ENCODE measurements around the gene SPHK2.
"Not testable (repeated sequence)": the region's sequence is repeated elsewhere in the genome, so short reads cannot be mapped to it uniquely, and the experiment has no call there.

SPHK2 gene, protein sequence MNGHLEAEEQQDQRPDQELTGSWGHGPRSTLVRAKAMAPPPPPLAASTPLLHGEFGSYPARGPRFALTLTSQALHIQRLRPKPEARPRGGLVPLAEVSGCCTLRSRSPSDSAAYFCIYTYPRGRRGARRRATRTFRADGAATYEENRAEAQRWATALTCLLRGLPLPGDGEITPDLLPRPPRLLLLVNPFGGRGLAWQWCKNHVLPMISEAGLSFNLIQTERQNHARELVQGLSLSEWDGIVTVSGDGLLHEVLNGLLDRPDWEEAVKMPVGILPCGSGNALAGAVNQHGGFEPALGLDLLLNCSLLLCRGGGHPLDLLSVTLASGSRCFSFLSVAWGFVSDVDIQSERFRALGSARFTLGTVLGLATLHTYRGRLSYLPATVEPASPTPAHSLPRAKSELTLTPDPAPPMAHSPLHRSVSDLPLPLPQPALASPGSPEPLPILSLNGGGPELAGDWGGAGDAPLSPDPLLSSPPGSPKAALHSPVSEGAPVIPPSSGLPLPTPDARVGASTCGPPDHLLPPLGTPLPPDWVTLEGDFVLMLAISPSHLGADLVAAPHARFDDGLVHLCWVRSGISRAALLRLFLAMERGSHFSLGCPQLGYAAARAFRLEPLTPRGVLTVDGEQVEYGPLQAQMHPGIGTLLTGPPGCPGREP

DNA sequence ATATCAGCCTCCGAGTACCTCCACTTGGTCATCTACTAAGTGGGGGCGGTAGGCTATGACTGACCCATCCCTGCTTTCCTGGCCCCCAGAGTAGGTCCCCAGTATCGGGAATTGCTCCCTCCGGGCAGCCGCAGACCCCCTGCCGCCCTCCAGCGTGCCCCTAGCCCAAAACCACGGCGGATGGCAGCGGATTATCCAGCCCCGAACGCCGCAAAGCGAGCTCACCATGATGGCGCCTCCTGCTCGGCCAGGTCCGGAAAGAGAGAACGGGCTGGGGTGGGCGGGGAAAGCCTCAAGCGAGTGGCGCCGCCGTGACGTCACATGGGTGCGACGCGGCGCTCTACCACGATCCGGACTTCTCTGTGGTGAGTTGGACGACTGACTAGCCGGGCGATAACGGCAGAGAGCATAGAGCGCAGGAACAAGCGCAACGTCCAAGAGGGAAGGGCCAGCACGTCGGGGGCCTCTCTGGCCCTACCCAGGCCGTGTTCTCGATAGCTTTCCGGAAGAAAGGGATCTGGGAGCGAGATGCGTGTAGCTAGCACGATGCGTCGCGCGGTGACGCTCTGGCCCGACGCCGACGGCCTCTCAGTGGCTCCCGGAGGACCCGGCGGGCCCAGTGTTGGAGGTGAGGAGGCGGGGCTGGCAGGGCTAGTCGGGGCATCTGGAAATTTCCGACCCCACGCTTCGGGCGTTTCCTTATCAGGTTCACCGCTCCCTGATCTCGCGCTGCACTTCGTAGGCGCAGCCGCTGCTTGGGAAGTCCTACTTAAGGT lies at the start of gene SPHK2, which contains the start of gene RPL18:
Gene SPHK2 (plus strand): TSS at position 591 of the 776 bp plus-strand sequence. CDS start 1,009 bp downstream, outside the sequence.
Gene RPL18 (minus strand): TSS at position 263 of the 776 bp plus-strand sequence. CDS start 35 bp downstream, at position 228.
- CTCF ChIA-PET = interaction anchor here (0.9 to 3.0 kb wide), 2 partner anchors 10 to 15 kb away, joined by 3 to 13 read pairs; no protein-coding TSS in a partner anchor

DNA sequence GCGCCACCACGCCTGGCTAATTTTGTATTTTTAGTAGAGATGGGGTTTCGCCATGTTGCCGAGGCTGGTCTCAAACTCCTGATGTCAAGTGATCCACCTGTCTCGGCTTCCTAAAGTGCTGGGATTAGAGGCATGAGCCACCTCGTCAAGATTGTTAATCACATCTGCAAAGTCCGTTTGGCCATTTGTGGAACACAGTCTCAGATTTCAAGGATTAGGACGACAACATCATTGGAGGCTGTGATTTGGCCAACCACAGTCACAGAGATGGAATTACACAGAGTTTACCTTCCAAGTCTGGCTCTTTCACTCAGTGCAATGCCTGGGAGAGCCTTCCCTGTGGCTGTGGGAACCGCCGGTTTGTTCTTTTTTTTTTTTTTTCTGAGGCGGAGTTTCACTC lies 49.5 kb upstream of the SPHK2 start:
- CTCF ChIA-PET = no interaction called here
- no peaks in the 10 kb centered on the region for H3K9me3 Mint-ChIP-seq
- H3K27ac Mint-ChIP-seq = no peak overlapping the region
- DNase-seq = no peak
- no peaks in the 10 kb centered on the region for H3K36me3 Mint-ChIP-seq
- no peak overlapping the region for H3K4me3 Mint-ChIP-seq
- H3K27me3 Mint-ChIP-seq = peaks cover 22% of the 10 kb centered on the region
- no peaks in the 10 kb centered on the region for H3K4me1 Mint-ChIP-seq

More for the DNA sequence above, at the start of gene SPHK2, which contains the start of gene RPL18:
- peaks cover 4% of the 10 kb centered on the region for H3K27me3 Mint-ChIP-seq
- no peaks in the 10 kb centered on the region for H3K9me3 Mint-ChIP-seq
- peak within 1 kb of the TSS; percentile 95 for H3K4me3 Mint-ChIP-seq
- peaks cover 57% of the 10 kb centered on the region for H3K36me3 Mint-ChIP-seq
- H3K4me1 Mint-ChIP-seq = peaks cover 60% of the 10 kb centered on the region
- peak; percentile 96 for DNase-seq
- H3K27ac Mint-ChIP-seq = peak within 1 kb of the TSS; percentile 97

DNA sequence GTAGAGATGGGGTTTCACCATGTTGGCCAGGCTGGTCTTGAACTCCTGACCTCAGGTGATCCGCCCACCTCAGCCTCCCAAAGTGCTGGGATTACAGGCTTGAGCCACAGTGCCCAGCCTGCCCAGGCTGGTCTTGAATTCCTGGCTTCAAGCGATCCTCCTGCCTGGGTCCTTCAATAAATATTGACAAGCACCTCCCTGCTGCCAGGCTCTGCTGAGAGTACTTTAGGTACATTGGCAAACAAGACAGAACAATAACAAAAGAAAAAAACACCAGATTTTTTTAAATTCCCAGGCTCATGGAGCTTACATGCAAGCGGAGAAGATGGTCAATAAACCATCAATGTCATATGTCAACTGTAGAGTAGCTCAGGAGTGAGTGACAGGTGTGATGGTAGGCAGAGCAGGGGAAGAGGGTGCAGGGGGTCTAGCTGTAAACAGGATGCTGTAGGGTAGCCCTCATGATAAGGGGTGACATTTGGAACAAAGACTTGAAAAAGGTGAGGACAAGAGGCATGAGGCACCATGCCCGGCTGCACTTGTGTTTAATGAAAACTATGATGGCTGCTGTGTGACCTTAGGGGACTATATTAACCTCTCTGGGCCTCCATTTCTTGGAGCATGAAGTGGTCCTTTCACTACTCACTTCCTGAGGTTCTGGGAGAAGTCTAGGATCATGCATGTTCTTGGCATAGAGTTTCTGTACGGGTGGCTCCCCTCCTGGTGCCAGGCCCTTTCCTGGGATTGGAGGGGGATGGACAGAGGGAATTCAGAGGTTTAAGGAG lies 47.7 kb upstream of the SPHK2 start:
- H3K27ac Mint-ChIP-seq = no peak overlapping the region
- CTCF ChIA-PET = no interaction called here
- peaks cover 21% of the 10 kb centered on the region for H3K27me3 Mint-ChIP-seq

DNA sequence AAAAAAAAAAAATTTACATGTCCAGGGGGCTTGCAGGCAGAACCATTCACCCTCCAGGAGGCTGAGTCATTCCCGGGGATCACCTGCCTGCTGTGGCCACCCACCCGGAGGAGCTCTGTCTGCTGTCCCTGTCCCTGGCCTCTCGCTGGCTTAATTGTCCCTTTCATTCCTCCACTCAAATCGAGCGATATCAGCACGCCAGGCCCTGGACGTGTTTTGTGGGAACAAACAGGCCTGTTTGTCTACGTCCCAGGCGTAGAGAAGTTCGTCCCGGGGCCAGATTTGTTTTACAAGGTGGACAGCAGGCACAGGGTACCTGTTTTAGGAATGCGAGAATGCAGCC lies 46.2 kb upstream of the SPHK2 start:
- DNase-seq = no peak
- H3K27ac Mint-ChIP-seq = no peak overlapping the region
- CTCF ChIA-PET = interaction anchor here (0.7 to 3.7 kb wide), 3 partner anchors 11 to 36 kb away, joined by 4 to 14 read pairs (median 5); no protein-coding TSS in a partner anchor
- H3K4me3 Mint-ChIP-seq = no peak overlapping the region
- H3K4me1 Mint-ChIP-seq = no peaks in the 10 kb centered on the region
- peaks cover 8% of the 10 kb centered on the region for H3K27me3 Mint-ChIP-seq
- no peaks in the 10 kb centered on the region for H3K36me3 Mint-ChIP-seq
- H3K9me3 Mint-ChIP-seq = no peaks in the 10 kb centered on the region

More for the DNA sequence above, 47.7 kb upstream of the SPHK2 start:
- no peaks in the 10 kb centered on the region for H3K9me3 Mint-ChIP-seq
- H3K4me1 Mint-ChIP-seq = no peaks in the 10 kb centered on the region
- H3K4me3 Mint-ChIP-seq = no peak overlapping the region
- DNase-seq = no peak
- no peaks in the 10 kb centered on the region for H3K36me3 Mint-ChIP-seq

DNA sequence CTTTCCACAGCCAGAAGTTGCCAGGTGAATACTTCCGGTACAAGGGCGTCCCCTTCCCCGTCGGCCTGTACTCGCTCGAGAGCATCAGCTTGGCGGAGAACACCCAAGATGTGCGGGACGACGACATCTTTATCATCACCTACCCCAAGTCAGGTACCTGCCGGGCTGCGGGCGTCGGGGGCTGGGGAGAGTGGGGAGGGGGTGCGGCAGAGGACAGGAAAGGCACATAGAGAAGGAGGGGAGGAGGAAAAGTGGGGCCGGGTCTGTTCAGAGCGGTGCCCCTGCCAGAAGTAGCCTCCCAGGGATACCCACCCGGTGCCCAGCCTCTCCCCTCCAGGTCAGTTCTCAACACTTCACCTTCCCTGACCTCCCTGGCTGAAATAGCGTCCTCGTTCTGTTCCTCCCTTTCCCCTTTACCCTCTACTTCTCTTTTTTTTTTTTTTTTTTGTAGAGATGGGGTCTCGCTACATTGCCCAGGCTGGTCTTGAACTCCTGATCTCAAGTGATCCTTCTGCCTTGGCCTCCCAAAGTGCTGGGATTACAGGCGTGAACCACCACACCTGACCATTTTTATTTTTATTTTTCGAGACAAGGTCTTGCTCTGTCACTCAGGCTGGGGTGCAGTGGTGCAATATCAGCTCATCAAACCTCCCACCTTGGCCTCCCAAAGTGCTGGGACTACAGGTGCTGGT lies 43.2 kb upstream of the SPHK2 start:
- CTCF ChIA-PET = interaction anchor here (0.9 to 3.7 kb wide), 2 partner anchors 8 to 70 kb away, joined by 3 to 14 read pairs; no protein-coding TSS in a partner anchor
- no peaks in the 10 kb centered on the region for H3K27me3 Mint-ChIP-seq

DNA sequence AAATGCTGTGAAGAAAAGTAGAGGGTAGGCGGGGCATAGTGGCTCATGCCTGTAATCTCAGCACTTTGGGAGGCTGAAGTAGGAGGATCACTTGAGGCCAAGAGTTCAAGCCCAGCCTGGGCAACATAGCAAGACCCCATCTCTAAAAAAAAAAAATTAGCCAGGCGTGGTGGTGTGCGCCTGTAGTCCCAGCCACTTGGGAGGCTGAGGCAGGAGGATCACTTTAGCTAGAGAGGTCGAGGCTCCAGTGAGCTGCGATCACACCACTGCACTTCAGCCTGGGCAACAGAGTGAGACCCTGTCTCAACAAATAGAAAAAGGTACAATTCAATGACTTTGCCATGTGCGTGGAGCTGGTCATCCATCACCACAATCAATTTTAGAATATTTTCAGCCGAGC lies 41.4 kb upstream of the SPHK2 start:
- H3K27me3 Mint-ChIP-seq, H3K36me3 Mint-ChIP-seq, DNase-seq, H3K9me3 Mint-ChIP-seq, H3K4me3 Mint-ChIP-seq, H3K4me1 Mint-ChIP-seq, CTCF ChIA-PET, H3K27ac Mint-ChIP-seq: not testable (repeated sequence)

More for the DNA sequence above, 43.2 kb upstream of the SPHK2 start:
- H3K4me1 Mint-ChIP-seq = no peaks in the 10 kb centered on the region
- no peak overlapping the region for H3K27ac Mint-ChIP-seq
- no peaks in the 10 kb centered on the region for H3K36me3 Mint-ChIP-seq
- H3K4me3 Mint-ChIP-seq = no peak overlapping the region
- DNase-seq = no peak
- no peaks in the 10 kb centered on the region for H3K9me3 Mint-ChIP-seq

DNA sequence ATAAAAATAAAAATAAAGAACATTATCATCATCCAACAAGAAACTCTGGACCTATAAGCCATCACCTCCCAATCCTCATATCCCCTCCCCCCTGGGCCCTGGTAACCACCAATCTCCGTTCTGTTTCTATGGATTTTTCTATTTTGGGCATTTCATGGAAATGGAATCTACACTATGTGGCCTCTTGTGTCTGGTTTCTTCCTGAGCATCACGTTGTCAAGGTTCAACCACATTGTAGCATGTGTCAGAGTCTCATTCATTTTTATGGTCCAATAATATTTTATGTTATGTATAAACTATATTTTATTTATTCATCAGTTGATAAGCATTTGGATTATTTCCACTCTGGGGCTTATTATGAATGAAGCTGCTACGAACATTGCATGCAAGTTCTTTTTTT lies 40.4 kb upstream of the SPHK2 start:
- CTCF ChIA-PET = no interaction called here
- Mint-ChIP-seq H3K4me3 (no peak overlapping the region), H3K4me1 (no peaks in the 10 kb centered on the region), H3K27ac (no peak overlapping the region), H3K27me3 (no peaks in the 10 kb centered on the region), H3K36me3 (no peaks in the 10 kb centered on the region), H3K9me3 (no peaks in the 10 kb centered on the region)
- no peak for DNase-seq

DNA sequence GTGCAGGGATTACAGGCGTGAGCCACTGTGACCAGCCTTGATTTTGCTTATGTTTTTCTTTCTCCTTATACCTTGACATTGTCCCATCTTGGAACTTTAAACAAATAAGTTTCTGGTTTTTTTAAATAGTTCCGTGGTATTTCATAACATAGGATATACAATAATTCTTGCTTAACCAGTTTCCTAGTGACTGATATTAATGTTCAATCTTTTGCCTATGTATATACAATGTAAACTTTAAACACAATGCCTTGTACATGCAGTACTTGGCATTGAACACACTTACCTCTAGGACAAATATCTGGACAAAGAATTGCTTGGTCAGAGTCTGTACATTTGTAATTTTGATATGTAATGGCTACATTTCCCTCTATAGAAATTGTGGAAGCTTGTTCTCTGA lies 37.1 kb upstream of the SPHK2 start:
- H3K27me3 Mint-ChIP-seq = peaks cover 11% of the 10 kb centered on the region
- DNase-seq = no peak
- H3K36me3 Mint-ChIP-seq = peaks cover 2% of the 10 kb centered on the region
- H3K4me1 Mint-ChIP-seq = peaks cover 5% of the 10 kb centered on the region
- no peaks in the 10 kb centered on the region for H3K9me3 Mint-ChIP-seq
- no peak overlapping the region for H3K27ac Mint-ChIP-seq
- H3K4me3 Mint-ChIP-seq = no peak overlapping the region
- CTCF ChIA-PET = interaction anchor here (3.3 to 7.8 kb wide), 2 partner anchors 75 to 268 kb away, joined by 20 to 138 read pairs; no protein-coding TSS in a partner anchor

DNA sequence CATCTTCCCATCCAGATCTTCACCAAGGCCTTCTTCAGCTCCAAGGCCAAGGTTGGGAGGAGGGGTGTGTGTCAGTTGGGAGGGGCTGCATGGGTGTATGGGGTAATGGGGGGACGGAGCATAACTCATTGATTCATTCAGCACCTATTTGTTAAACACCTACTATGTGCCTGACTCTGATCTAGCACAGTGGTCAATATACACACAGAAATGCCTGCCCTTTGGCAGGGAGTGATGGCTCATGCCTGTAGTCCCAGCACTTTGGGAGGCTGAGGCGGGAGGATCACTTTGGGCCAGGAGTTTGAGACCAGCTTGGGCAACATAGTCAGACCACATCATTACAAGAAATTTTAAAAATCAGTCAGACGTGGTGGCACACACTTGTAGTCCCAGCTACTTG lies 31.9 kb upstream of the SPHK2 start:
- CTCF ChIA-PET = interaction anchor here (5.3 to 7.8 kb wide), 3 partner anchors 21 to 98 kb away, joined by 35 to 138 read pairs (median 78); partner anchors contain the start of gene SPACA4

DNA sequence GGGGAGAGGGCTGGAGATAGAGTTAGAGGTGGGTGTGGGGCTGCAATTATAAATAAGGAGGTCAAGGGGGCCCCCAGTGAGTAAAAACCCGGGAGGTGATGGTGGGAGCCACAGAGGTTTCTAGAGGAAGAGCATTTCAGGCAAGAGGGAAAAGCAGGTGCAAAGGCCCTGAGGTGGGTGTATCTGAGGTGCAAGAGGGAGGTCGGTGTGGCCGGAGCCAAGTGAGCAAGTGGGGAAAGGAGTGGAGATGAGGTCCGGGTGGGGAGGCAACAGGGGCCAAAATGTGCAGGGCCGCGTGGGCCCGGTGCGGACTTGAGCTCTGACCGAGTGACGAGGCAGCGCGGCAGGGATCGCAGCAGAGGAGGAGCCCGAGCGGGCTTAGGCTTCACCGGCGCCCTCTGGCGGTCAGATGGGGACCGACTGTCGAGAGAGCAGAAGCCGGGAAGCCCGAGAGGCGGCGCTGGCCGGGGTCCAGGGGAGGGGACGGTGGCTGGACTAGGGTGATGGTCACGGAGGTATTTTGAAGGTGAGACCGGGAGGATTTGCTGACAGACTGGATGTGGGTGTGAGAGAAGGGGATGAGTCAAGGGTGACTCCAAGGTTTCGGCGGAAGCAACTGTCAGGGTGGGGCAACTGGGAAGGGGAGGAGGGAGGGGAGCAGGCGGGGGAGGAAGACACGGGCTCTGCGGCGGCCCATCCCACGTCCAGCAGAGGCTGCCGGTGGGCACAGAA lies 30.5 kb upstream of the SPHK2 start:
- Mint-ChIP-seq H3K4me1 (peaks cover 29% of the 10 kb centered on the region), H3K36me3 (peaks cover 8% of the 10 kb centered on the region)

More for the DNA sequence above, 31.9 kb upstream of the SPHK2 start:
- H3K4me1 Mint-ChIP-seq = peaks cover 23% of the 10 kb centered on the region
- H3K27me3 Mint-ChIP-seq = peaks cover 37% of the 10 kb centered on the region
- DNase-seq = no peak
- H3K27ac Mint-ChIP-seq = no peak overlapping the region
- H3K9me3 Mint-ChIP-seq = no peaks in the 10 kb centered on the region
- H3K36me3 Mint-ChIP-seq = peaks cover 8% of the 10 kb centered on the region
- no peak overlapping the region for H3K4me3 Mint-ChIP-seq

DNA sequence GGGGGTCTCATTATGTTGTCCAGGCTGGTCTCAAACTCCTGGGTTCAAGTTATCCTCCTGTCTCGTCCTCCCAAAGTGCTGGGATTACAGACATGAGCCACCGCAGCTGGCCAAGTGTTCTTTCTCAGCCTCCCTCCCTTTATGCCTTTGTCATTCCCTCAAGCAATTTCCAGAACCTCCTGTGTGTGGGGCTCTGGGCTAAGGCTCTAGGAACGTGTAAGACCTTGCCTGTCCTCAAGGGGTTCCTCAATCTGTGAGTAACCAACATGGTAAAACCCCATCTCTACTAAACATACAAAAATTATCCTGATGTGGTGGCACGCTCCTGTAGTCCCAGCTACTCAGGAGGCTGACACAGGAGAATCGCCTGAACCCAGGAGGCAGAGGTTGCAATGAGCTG lies 28.3 kb upstream of the SPHK2 start:
- Mint-ChIP-seq H3K36me3 (peaks cover 5% of the 10 kb centered on the region), H3K27ac (no peak overlapping the region), H3K27me3 (peaks cover 38% of the 10 kb centered on the region), H3K4me3 (no peak overlapping the region), H3K9me3 (no peaks in the 10 kb centered on the region), H3K4me1 (peaks cover 27% of the 10 kb centered on the region)
- CTCF ChIA-PET = interaction anchor here (0.6 to 5.3 kb wide), 2 partner anchors 17 to 251 kb away, joined by 3 to 35 read pairs; partner anchors contain the start of gene SPACA4
- no peak for DNase-seq

More for the DNA sequence above, 30.5 kb upstream of the SPHK2 start:
- CTCF ChIA-PET = interaction anchor here (0.8 to 7.8 kb wide), 12 partner anchors 8 to 275 kb away, joined by 3 to 138 read pairs (median 4); partner anchors contain the start of gene SPACA4
- Mint-ChIP-seq H3K4me3 (peak overlapping the region; percentile 82), H3K9me3 (no peaks in the 10 kb centered on the region), H3K27ac (peak overlapping the region; percentile 89), H3K27me3 (peaks cover 43% of the 10 kb centered on the region)
- peak; percentile 92 for DNase-seq

DNA sequence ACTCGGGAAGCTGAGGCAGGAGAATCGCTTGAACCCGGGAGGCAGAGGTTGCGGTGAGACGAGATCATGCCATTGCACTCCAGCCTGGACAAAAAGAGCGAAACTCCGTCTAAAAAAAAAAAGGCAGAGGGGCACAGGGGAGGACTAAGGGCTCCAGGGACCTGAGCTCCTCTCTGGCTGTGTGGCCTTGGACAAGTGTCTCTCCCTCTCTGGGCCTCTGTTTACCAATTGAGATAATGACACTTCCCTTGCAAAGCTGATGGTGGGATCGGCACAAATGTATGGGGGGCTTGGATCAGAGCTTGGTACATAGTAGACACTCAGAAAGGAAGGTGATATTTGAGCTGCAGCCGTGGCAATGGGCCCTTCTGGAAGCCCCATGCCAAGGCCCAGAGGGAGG lies 24.1 kb upstream of the SPHK2 start:
- H3K36me3 Mint-ChIP-seq = no peaks in the 10 kb centered on the region
- H3K4me1 Mint-ChIP-seq = peaks cover 13% of the 10 kb centered on the region
- CTCF ChIA-PET = interaction anchor here (1.0 to 1.6 kb wide), 2 partner anchors 11 to 12 kb away, joined by 3 read pairs; no protein-coding TSS in a partner anchor
- H3K9me3 Mint-ChIP-seq = no peaks in the 10 kb centered on the region
- peaks cover 18% of the 10 kb centered on the region for H3K27me3 Mint-ChIP-seq
- H3K27ac Mint-ChIP-seq = no peak overlapping the region
- DNase-seq = no peak
- peak overlapping the region; percentile 36 for H3K4me3 Mint-ChIP-seq
